B cell (primary cell): ENCODE measurements around the gene SPATA6L. TPM values are rescaled to one million over a fixed set of nuclear protein-coding genes. Genes with fewer than 3 reads are reported as not detected.
A peak's percentile ranks its signal among the peaks of the same experiment; 100 is the strongest.

Experiments used
- ATAC-seq: fragments of 200-7000 bp; cut with Tn5 transposase; one replicate; pipeline ENCODE4 v1.10.0; 2021; ENCODE audit warnings: low read depth, mild to moderate bottlenecking, moderate number of reproducible peaks, moderate library complexity
- CTCF ChIA-PET: fragments of 350-600 bp; sonication (Branson Sonifier 250); formaldehyde crosslinking; loops from one replicate; lab custom pipeline; 2021; ENCODE audit warnings: antibody characterized with exemption, inconsistent platforms; lab: Charles Lee
- POLR2A ChIA-PET: fragments of 350-600 bp; sonication (Branson Sonifier 250); formaldehyde crosslinking; loops from one replicate; lab custom pipeline; 2021; ENCODE audit warnings: antibody characterized with exemption; lab: Charles Lee
- DNase-seq: peaks from one replicate; pipeline ENCODE4 v3.0.0; 2013
- H2AFZ ChIP-seq: 2 replicates; pipeline ENCODE4 v1.6.1; 2012; ENCODE audit warnings: mild to moderate bottlenecking, low read depth, low read length; ENCODE audit not compliant: insufficient read depth, poor library complexity, severe bottlenecking
- H3K27ac ChIP-seq, 2 donors: 1 replicate in 1 of 2; 2 replicates in 1 of 2; pipeline ENCODE4 v1.5.1; 2012 to 2013; ENCODE audit warnings: low read length in 2 of 2, mild to moderate bottlenecking in 2 of 2, moderate library complexity in 1 of 2
- H3K27me3 ChIP-seq, 4 experiments: fragments of 200-600 bp in 1 of 4; sonication (generic) in 1 of 4; replicated peaks in 1 of 4; 1 replicate in 2 of 4; 2 replicates in 2 of 4; pipeline versions ENCODE4 v1.6.1 to v1.7.0; 2013 to 2016; ENCODE audit warnings: low read length in 3 of 4, mild to moderate bottlenecking in 2 of 4, mixed read lengths in 1 of 4, moderate library complexity in 1 of 4; ENCODE audit not compliant: insufficient read depth in 4 of 4, control insufficient read depth in 3 of 4; ENCODE audit errors: control extremely low read depth in 1 of 4
- H3K36me3 ChIP-seq, 2 experiments: replicated peaks in 1 of 2; 1 replicate in 1 of 2; 2 replicates in 1 of 2; pipeline versions ENCODE4 v1.6.1 to v1.7.1; 2013; ENCODE audit warnings: low read length in 1 of 2; ENCODE audit not compliant: insufficient read depth in 2 of 2, control insufficient read depth in 1 of 2; ENCODE audit errors: control extremely low read depth in 1 of 2, extremely low read depth in 1 of 2
- H3K4me1 ChIP-seq, 2 donors: fragments of 200-600 bp in 1 of 2; sonication (generic) in 1 of 2; 1 replicate in 1 of 2; 2 replicates in 1 of 2; pipeline versions ENCODE4 v1.5.1 to v1.6.1; 2013 to 2017; ENCODE audit warnings: low read length in 2 of 2; ENCODE audit not compliant: control insufficient read depth in 2 of 2, insufficient read depth in 2 of 2
- H3K4me2 ChIP-seq: replicated peaks from 2 replicates; pipeline ENCODE3; 2012; ENCODE audit warnings: mild to moderate bottlenecking, low read depth, low read length; ENCODE audit not compliant: poor library complexity, severe bottlenecking
- H3K4me3 ChIP-seq, 5 experiments: fragments of 200-600 bp in 1 of 5; sonication (generic) in 1 of 5; 1 replicate in 3 of 5; 2 replicates in 2 of 5; pipeline versions ENCODE4 v1.5.1 to v1.7.0; 2011 to 2016; ENCODE audit warnings: low read length in 4 of 5, mild to moderate bottlenecking in 4 of 5, low read depth in 2 of 5, control low read depth in 1 of 5, moderate library complexity in 1 of 5; ENCODE audit not compliant: insufficient read depth in 1 of 5; ENCODE audit errors: control extremely low read depth in 1 of 5, extremely low read depth in 1 of 5
- H3K79me2 ChIP-seq: fragments of 200-600 bp; sonication (generic); one replicate; pipeline ENCODE4 v1.6.0; 2016; ENCODE audit warnings: low read length; ENCODE audit not compliant: control insufficient read depth, insufficient read depth
- H3K9ac ChIP-seq: fragments of 200-600 bp; sonication (generic); 2 replicates; pipeline ENCODE4 v1.6.1; 2017; ENCODE audit warnings: mild to moderate bottlenecking, low read length, moderate library complexity
- H3K9me3 ChIP-seq, 3 donors: one replicate each; pipeline versions ENCODE4 v1.6.1 to v1.7.1; 2013; ENCODE audit warnings: low read length in 2 of 3; ENCODE audit not compliant: control insufficient read depth in 2 of 3, insufficient read depth in 1 of 3; ENCODE audit errors: control extremely low read depth in 1 of 3
- H4K20me1 ChIP-seq: 2 replicates; pipeline ENCODE4 v1.6.0; 2012; ENCODE audit warnings: mild to moderate bottlenecking, low read length; ENCODE audit not compliant: insufficient read depth, control insufficient read depth, poor library complexity, severe bottlenecking
- H3K27ac Mint-ChIP-seq: one replicate; pipeline ENCODE4 v1.8.0; 2021; ENCODE audit warnings: mixed read lengths
- H3K27me3 Mint-ChIP-seq: one replicate; pipeline ENCODE4 v1.8.0; 2021; ENCODE audit warnings: mixed read lengths
- H3K4me1 Mint-ChIP-seq: one replicate; pipeline ENCODE4 v1.8.0; 2021; ENCODE audit warnings: mixed read lengths
- H3K4me3 Mint-ChIP-seq: one replicate; pipeline ENCODE4 v1.8.0; 2021; ENCODE audit warnings: mixed read lengths
- H3K9me3 Mint-ChIP-seq: one replicate; pipeline ENCODE4 v1.8.0; 2022; ENCODE audit warnings: mixed read lengths; ENCODE audit not compliant: insufficient read depth
- CTCF ChIP-seq: fragments of 200-600 bp; IDR thresholded peaks from one replicate; pipeline ENCODE4 v1.8.0; 2022; ENCODE audit warnings: antibody characterized with exemption, mild to moderate bottlenecking
- EZH2 ChIP-seq: IDR thresholded peaks from 2 replicates; pipeline ENCODE4 v1.6.1; 2012; ENCODE audit warnings: borderline replicate concordance, low read depth, mild to moderate bottlenecking, moderate library complexity, low read length; ENCODE audit not compliant: insufficient read depth, poor library complexity, severe bottlenecking
- WGBS: methylation state at CpG from one replicate; pipeline ENCODE4 v1.1.5; 2013; ENCODE audit warnings: missing lambda C conversion rate; ENCODE audit not compliant: insufficient coverage; 5-methylcytosine and 5-hydroxymethylcytosine counted together
- intact Hi-C: fragments of 100-400 bp; cut with micrococcal nuclease; formaldehyde crosslinking; loops from one replicate; pipeline ENCODE4 v1.10.0; 2022
- polyA plus RNA-seq: library from polyadenylated mRNA; depleted of rRNA; stranded (reverse); fragments of >200 nt; gene quantifications from 2 replicates; pipeline ENCODE4 v1.2.3, GENCODE V29; 2012
- total RNA-seq, 2 donors: library from RNA; stranded (reverse); fragments of 120-200 nt in 1 of 2; gene quantifications; 1 replicate in 1 of 2; 2 replicates in 1 of 2; pipeline versions ENCODE4 v1.2.3 to v1.2.4, GENCODE V29; 2013 to 2022

Gene SPATA6L
- total and polyA plus RNA-seq, 2 donors (not counting 1 experiment from before 2014, with no cell fraction given) = 0.09 to 1.2 TPM

GRCh38 chr9:4686112-4686511 lies 19.8 kb upstream of the SPATA6L start:
- DNase-seq = no peak
- Mint-ChIP-seq H3K9me3 (no peaks in the 10 kb centered on the region), H3K4me3 (no peak overlapping the region), H3K27me3 (no peaks in the 10 kb centered on the region), H3K4me1 (peaks cover 15% of the 10 kb centered on the region), H3K27ac (peak overlapping the region; percentile 27)
- Histone ChIP-seq H3K79me2 (peaks cover 30% of the 10 kb centered on the region), H3K4me3 (no peak overlapping the region), H3K9me3 (no peaks in the 10 kb centered on the region), H3K9ac (no peak overlapping the region), H2AFZ (no peak overlapping the region), H3K27me3 (no peaks in the 10 kb centered on the region), H3K4me1 (peaks cover 3% of the 10 kb centered on the region in 2 donors), H3K4me2 (no peak overlapping the region), H3K36me3 (peaks cover 12 to 33% of the 10 kb centered on the region in 2 experiments), H3K27ac (no peak overlapping the region), H4K20me1 (peaks cover 4% of the 10 kb centered on the region)
- ChIA-PET POLR2A (no interaction called here), CTCF (no interaction called here)
- intact Hi-C loops = no loop called here
- ATAC-seq = no peak
- TF ChIP-seq CTCF (no peak), EZH2 (no peak)
- WGBS = 80% methylated on average over 3 of the region's 4 CpGs

- CTCF ChIA-PET = no interaction called here
- POLR2A ChIA-PET = no interaction called here
- no peak for ATAC-seq
- Histone ChIP-seq H3K9ac (no peak overlapping the region), H3K4me3 (no peak overlapping the region), H3K27me3 (no peaks in the 10 kb centered on the region), H3K4me2 (no peak overlapping the region), H3K79me2 (peaks cover 36% of the 10 kb centered on the region), H3K27ac (no peak overlapping the region), H3K36me3 (peaks cover 12 to 24% of the 10 kb centered on the region in 2 experiments), H3K9me3 (no peaks in the 10 kb centered on the region), H3K4me1 (peaks cover 14 to 15% of the 10 kb centered on the region in 2 donors), H4K20me1 (no peaks in the 10 kb centered on the region), H2AFZ (no peak overlapping the region)
- Mint-ChIP-seq H3K27me3 (no peaks in the 10 kb centered on the region), H3K4me1 (peaks cover 10% of the 10 kb centered on the region), H3K27ac (no peak overlapping the region), H3K4me3 (no peak overlapping the region), H3K9me3 (no peaks in the 10 kb centered on the region)
- TF ChIP-seq CTCF = no peak
- no peak for TF ChIP-seq EZH2
- intact Hi-C loops = no loop called here
- no peak for DNase-seq
- WGBS = 97% methylated on average over 3 of the region's 4 CpGs
Observed at GRCh38 chr9:4684820-4685219, 18.5 kb upstream of the SPATA6L start.
